ENCODE measurements around the gene SERGEF.

Gene SERGEF

GRCh38 chr11:17753153-17753552 lies 259.7 kb downstream of the SERGEF start:
- H3K79me1 ChIP-seq (ENCODE audit: low read length), result no peaks in the 10 kb centered on the region
- no peak overlapping the region for H3K9ac ChIP-seq (ENCODE audit: low read length)
- H3K27ac ChIP-seq (ENCODE audit: low read depth, low read length), result no peak overlapping the region
- no peaks in the 10 kb centered on the region for H3K79me2 ChIP-seq (ENCODE audit: control insufficient read depth, insufficient read depth, low read length)
- no peak overlapping the region for H2AK5ac ChIP-seq (ENCODE audit: low read length)
- no peak overlapping the region for H3K56ac ChIP-seq (ENCODE audit: low read length)
- no peaks in the 10 kb centered on the region for H3K4me1 ChIP-seq (ENCODE audit: control insufficient read depth, low read depth, low read length)
- no peak overlapping the region for H3K23ac ChIP-seq (ENCODE audit: low read length)
- H4K8ac ChIP-seq (ENCODE audit: low read depth, low read length), result no peak overlapping the region
- DNase-seq, result no peak
- H4K5ac ChIP-seq (ENCODE audit: low read length), result no peak overlapping the region
- WGBS (ENCODE audit: extremely low coverage, insufficient coverage, low lambda C conversion rate), result no CpG with 5 or more reads among the region's 5 CpGs
- no peak overlapping the region for H2BK15ac ChIP-seq (replicated peaks; ENCODE audit: low read depth)
- H3K4me2 ChIP-seq (ENCODE audit: low read length), result no peak overlapping the region
- no peak overlapping the region for H3K18ac ChIP-seq (ENCODE audit: low read length)
- no peak overlapping the region for H2BK5ac ChIP-seq (ENCODE audit: low read length)
- no peak overlapping the region for H3K4ac ChIP-seq (ENCODE audit: low read depth, low read length)
- no peak overlapping the region for H3K4me3 ChIP-seq (ENCODE audit: low read length)
- H3K27me3 ChIP-seq (ENCODE audit: insufficient read depth, low read length, poor library complexity), result no peaks in the 10 kb centered on the region
- no peaks in the 10 kb centered on the region for H3K36me3 ChIP-seq (ENCODE audit: control insufficient read depth, insufficient read depth, low read length)
- no peak overlapping the region for H2BK120ac ChIP-seq (ENCODE audit: low read depth, low read length)

GRCh38 chr11:17752144-17752543 lies 260.7 kb downstream of the SERGEF start:
- Histone ChIP-seq H3K4me1 (ENCODE audit: control insufficient read depth, low read depth, low read length) (no peaks in the 10 kb centered on the region), H2BK5ac (ENCODE audit: low read length) (no peak overlapping the region), H4K5ac (ENCODE audit: low read length) (no peak overlapping the region), H3K79me1 (ENCODE audit: low read length) (no peaks in the 10 kb centered on the region), H3K79me2 (ENCODE audit: control insufficient read depth, insufficient read depth, low read length) (no peaks in the 10 kb centered on the region), H3K56ac (ENCODE audit: low read length) (no peak overlapping the region), H2BK120ac (ENCODE audit: low read depth, low read length) (no peak overlapping the region), H4K8ac (ENCODE audit: low read depth, low read length) (no peak overlapping the region), H3K18ac (ENCODE audit: low read length) (no peak overlapping the region), H2AK5ac (ENCODE audit: low read length) (no peak overlapping the region), H3K4ac (ENCODE audit: low read depth, low read length) (no peak overlapping the region), H3K4me2 (ENCODE audit: low read length) (no peak overlapping the region), H3K27ac (ENCODE audit: low read depth, low read length) (no peak overlapping the region), H2BK15ac (replicated peaks; ENCODE audit: low read depth) (no peak overlapping the region), H3K4me3 (ENCODE audit: low read length) (no peak overlapping the region), H3K23ac (ENCODE audit: low read length) (no peak overlapping the region), H3K9ac (ENCODE audit: low read length) (no peak overlapping the region), H3K36me3 (ENCODE audit: control insufficient read depth, insufficient read depth, low read length) (no peaks in the 10 kb centered on the region), H3K27me3 (ENCODE audit: insufficient read depth, low read length, poor library complexity) (no peaks in the 10 kb centered on the region)
- no peak for DNase-seq
- WGBS (ENCODE audit: extremely low coverage, insufficient coverage, low lambda C conversion rate), result no CpG with 5 or more reads among the region's 7 CpGs

- Histone ChIP-seq H3K56ac (ENCODE audit: low read length) (no peak overlapping the region), H3K9ac (ENCODE audit: low read length) (no peak overlapping the region), H3K4me3 (ENCODE audit: low read length) (no peak overlapping the region), H3K27me3 (ENCODE audit: insufficient read depth, low read length, poor library complexity) (no peaks in the 10 kb centered on the region), H3K4me1 (ENCODE audit: control insufficient read depth, low read depth, low read length) (no peaks in the 10 kb centered on the region), H3K18ac (ENCODE audit: low read length) (no peak overlapping the region), H3K23ac (ENCODE audit: low read length) (no peak overlapping the region), H2BK5ac (ENCODE audit: low read length) (no peak overlapping the region), H2AK5ac (ENCODE audit: low read length) (no peak overlapping the region), H3K4ac (ENCODE audit: low read depth, low read length) (no peak overlapping the region), H3K4me2 (ENCODE audit: low read length) (no peak overlapping the region), H3K27ac (ENCODE audit: low read depth, low read length) (no peak overlapping the region), H3K79me2 (ENCODE audit: control insufficient read depth, insufficient read depth, low read length) (no peaks in the 10 kb centered on the region), H3K36me3 (ENCODE audit: control insufficient read depth, insufficient read depth, low read length) (no peaks in the 10 kb centered on the region), H2BK120ac (ENCODE audit: low read depth, low read length) (no peak overlapping the region), H2BK15ac (replicated peaks; ENCODE audit: low read depth) (no peak overlapping the region), H4K5ac (ENCODE audit: low read length) (no peak overlapping the region), H4K8ac (ENCODE audit: low read depth, low read length) (no peak overlapping the region), H3K79me1 (ENCODE audit: low read length) (no peaks in the 10 kb centered on the region)
- no peak for DNase-seq
- WGBS (ENCODE audit: extremely low coverage, insufficient coverage, low lambda C conversion rate), result no CpG with 5 or more reads among the region's 2 CpGs
These were observed 261.3 kb downstream of the SERGEF start for GRCh38 chr11:17751558-17751957.

GRCh38 chr11:17750801-17751165 lies 262.1 kb downstream of the SERGEF start:
- no peak overlapping the region for H3K56ac ChIP-seq (ENCODE audit: low read length)
- H3K23ac ChIP-seq (ENCODE audit: low read length), result no peak overlapping the region
- WGBS (ENCODE audit: extremely low coverage, insufficient coverage, low lambda C conversion rate), result no CpG with 5 or more reads among the region's 2 CpGs
- H3K79me1 ChIP-seq (ENCODE audit: low read length), result no peaks in the 10 kb centered on the region
- no peak overlapping the region for H3K4me3 ChIP-seq (ENCODE audit: low read length)
- no peak for DNase-seq
- H3K79me2 ChIP-seq (ENCODE audit: control insufficient read depth, insufficient read depth, low read length), result no peaks in the 10 kb centered on the region
- H3K4me2 ChIP-seq (ENCODE audit: low read length), result no peak overlapping the region
- no peak overlapping the region for H3K27ac ChIP-seq (ENCODE audit: low read depth, low read length)
- no peak overlapping the region for H3K9ac ChIP-seq (ENCODE audit: low read length)
- no peak overlapping the region for H4K5ac ChIP-seq (ENCODE audit: low read length)
- no peak overlapping the region for H4K8ac ChIP-seq (ENCODE audit: low read depth, low read length)
- no peak overlapping the region for H2AK5ac ChIP-seq (ENCODE audit: low read length)
- H3K27me3 ChIP-seq (ENCODE audit: insufficient read depth, low read length, poor library complexity), result no peaks in the 10 kb centered on the region
- no peak overlapping the region for H2BK120ac ChIP-seq (ENCODE audit: low read depth, low read length)
- H3K4me1 ChIP-seq (ENCODE audit: control insufficient read depth, low read depth, low read length), result no peaks in the 10 kb centered on the region
- H3K36me3 ChIP-seq (ENCODE audit: control insufficient read depth, insufficient read depth, low read length), result no peaks in the 10 kb centered on the region
- H3K18ac ChIP-seq (ENCODE audit: low read length), result no peak overlapping the region
- no peak overlapping the region for H2BK15ac ChIP-seq (replicated peaks; ENCODE audit: low read depth)
- no peak overlapping the region for H2BK5ac ChIP-seq (ENCODE audit: low read length)
- H3K4ac ChIP-seq (ENCODE audit: low read depth, low read length), result no peak overlapping the region

DNA sequence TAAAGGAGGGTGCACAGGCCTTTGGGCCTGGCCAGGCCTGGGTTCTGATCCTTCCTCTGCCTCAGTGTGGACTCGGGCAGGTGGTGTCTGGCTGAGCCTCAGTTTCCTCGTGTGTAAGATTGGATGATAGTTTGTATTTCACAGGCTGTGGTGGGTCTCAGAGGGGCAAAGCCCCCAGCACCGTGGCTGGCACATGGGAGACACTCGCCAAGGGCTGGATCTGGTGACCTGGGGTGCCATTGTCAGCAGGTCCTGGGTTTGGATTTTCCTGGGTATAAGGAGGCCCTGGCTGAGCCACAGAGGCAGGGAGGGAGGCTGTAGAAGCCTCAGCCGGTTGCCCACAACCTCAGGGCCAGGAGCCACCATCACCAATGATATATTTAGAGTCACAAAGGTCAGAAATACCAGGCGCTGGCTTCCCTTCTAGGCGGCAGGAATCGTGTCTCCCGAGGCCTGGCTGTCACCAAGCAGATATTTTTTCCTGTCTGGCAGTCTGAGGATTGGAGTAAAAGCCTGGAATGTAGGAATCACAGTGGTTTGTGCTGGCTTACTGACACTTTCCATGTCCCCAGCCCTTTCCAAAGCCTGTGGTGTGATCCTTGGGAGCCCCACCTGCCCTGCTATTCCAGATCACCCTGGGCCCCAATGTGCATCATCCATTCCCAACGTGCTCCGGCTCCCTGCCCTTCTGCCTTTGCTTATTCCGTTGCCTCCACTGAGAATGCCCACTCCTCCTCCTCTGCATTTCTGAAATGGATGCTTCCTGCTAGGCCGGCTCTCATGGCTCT lies 262.6 kb downstream of the SERGEF start:
- Histone ChIP-seq H2BK120ac (ENCODE audit: low read depth, low read length) (no peak overlapping the region), H3K27ac (ENCODE audit: low read depth, low read length) (no peak overlapping the region), H3K36me3 (ENCODE audit: control insufficient read depth, insufficient read depth, low read length) (no peaks in the 10 kb centered on the region), H3K79me1 (ENCODE audit: low read length) (no peaks in the 10 kb centered on the region), H3K56ac (ENCODE audit: low read length) (no peak overlapping the region), H2BK15ac (replicated peaks; ENCODE audit: low read depth) (no peak overlapping the region), H3K4me3 (ENCODE audit: low read length) (no peak overlapping the region), H3K23ac (ENCODE audit: low read length) (no peak overlapping the region), H3K9ac (ENCODE audit: low read length) (no peak overlapping the region), H3K4me2 (ENCODE audit: low read length) (no peak overlapping the region), H3K79me2 (ENCODE audit: control insufficient read depth, insufficient read depth, low read length) (no peaks in the 10 kb centered on the region), H2BK5ac (ENCODE audit: low read length) (no peak overlapping the region), H2AK5ac (ENCODE audit: low read length) (no peak overlapping the region), H4K8ac (ENCODE audit: low read depth, low read length) (no peak overlapping the region), H3K27me3 (ENCODE audit: insufficient read depth, low read length, poor library complexity) (no peaks in the 10 kb centered on the region), H3K18ac (ENCODE audit: low read length) (no peak overlapping the region), H3K4me1 (ENCODE audit: control insufficient read depth, low read depth, low read length) (no peaks in the 10 kb centered on the region), H4K5ac (ENCODE audit: low read length) (no peak overlapping the region), H3K4ac (ENCODE audit: low read depth, low read length) (no peak overlapping the region)
- no CpG with 5 or more reads among the region's 13 CpGs for whole genome bisulfite sequencing (ENCODE audit: extremely low coverage, insufficient coverage, low lambda C conversion rate)
- DNase-seq, result no peak

All from mesendoderm (in vitro differentiated cells).